NB4 (cell line): ENCODE data around the gene TPRA1.

Experiments
- DNase-seq: peaks from one replicate; pipeline ENCODE4 v3.0.0; 2010; ENCODE audit warnings: low read depth
- H3K4me3 ChIP-seq: one replicate; pipeline ENCODE4 v1.5.1; 2011; ENCODE audit warnings: mild to moderate bottlenecking, low read depth, low read length, moderate library complexity
- CTCF ChIP-seq: IDR thresholded peaks from one replicate; pipeline ENCODE4 v1.5.1; 2012; ENCODE audit warnings: low read depth, low read length
- MAX ChIP-seq: IDR thresholded peaks from 2 replicates; pipeline ENCODE4 v1.6.1; 2011; ENCODE audit warnings: low read depth, low read length
- MYC ChIP-seq: IDR thresholded peaks from 2 replicates; pipeline ENCODE4 v1.6.1; 2011; ENCODE audit warnings: low read depth, low read length
- POLR2A ChIP-seq: IDR thresholded peaks from 2 replicates; pipeline ENCODE4 v1.6.1; 2011; ENCODE audit warnings: mild to moderate bottlenecking; ENCODE audit not compliant: insufficient read length; ENCODE audit errors: extremely low read depth

TPRA1 gene

GRCh38 chr3:127580327-127581060, 10.0 kb downstream of the TPRA1 start:
- no peak for DNase-seq

GRCh38 chr3:127578802-127579201, 11.7 kb downstream of the TPRA1 start:
- no peak for DNase-seq
- TF ChIP-seq MAX (no peak), POLR2A (no peak), MYC (no peak), CTCF (no peak)
- H3K4me3 ChIP-seq, result no peak overlapping the region

More at GRCh38 chr3:127580327-127581060, 10.0 kb downstream of the TPRA1 start:
- H3K4me3 ChIP-seq, result no peak overlapping the region
- TF ChIP-seq POLR2A (no peak), CTCF (no peak)

- no peak for TF ChIP-seq POLR2A
- TF ChIP-seq MAX, result no peak
- no peak for TF ChIP-seq CTCF
- H3K4me3 ChIP-seq, result no peak overlapping the region
Observed at GRCh38 chr3:127578168-127578567, 12.4 kb downstream of the TPRA1 start.

GRCh38 chr3:127577448-127577847, 13.1 kb downstream of the TPRA1 start:
- DNase-seq, result no peak
- TF ChIP-seq POLR2A, result no peak
- TF ChIP-seq MYC, result no peak
- no peak for TF ChIP-seq MAX
- TF ChIP-seq CTCF, result no peak

More at GRCh38 chr3:127578168-127578567, 12.4 kb downstream of the TPRA1 start:
- DNase-seq, result no peak

GRCh38 chr3:127574880-127575878, 15.4 kb downstream of the TPRA1 start:
- DNase-seq, result peak; percentile 83
- TF ChIP-seq MYC (no peak), POLR2A (no peak), MAX (0 out of 2 replicates have a peak, but pooled peaks have one; percentile 44), CTCF (peak; percentile 96)
- no peak overlapping the region for H3K4me3 ChIP-seq

More at GRCh38 chr3:127577448-127577847, 13.1 kb downstream of the TPRA1 start:
- no peak overlapping the region for H3K4me3 ChIP-seq
